ENCODE measurements around the gene ZMYND8. TPM values are rescaled to one million over a fixed set of nuclear protein-coding genes. Genes with fewer than 3 reads are reported as not detected.

The ZMYND8 gene
- polyA plus RNA-seq, 10 donors = 12.4 to 22.2 (median 17.6) TPM

DNA sequence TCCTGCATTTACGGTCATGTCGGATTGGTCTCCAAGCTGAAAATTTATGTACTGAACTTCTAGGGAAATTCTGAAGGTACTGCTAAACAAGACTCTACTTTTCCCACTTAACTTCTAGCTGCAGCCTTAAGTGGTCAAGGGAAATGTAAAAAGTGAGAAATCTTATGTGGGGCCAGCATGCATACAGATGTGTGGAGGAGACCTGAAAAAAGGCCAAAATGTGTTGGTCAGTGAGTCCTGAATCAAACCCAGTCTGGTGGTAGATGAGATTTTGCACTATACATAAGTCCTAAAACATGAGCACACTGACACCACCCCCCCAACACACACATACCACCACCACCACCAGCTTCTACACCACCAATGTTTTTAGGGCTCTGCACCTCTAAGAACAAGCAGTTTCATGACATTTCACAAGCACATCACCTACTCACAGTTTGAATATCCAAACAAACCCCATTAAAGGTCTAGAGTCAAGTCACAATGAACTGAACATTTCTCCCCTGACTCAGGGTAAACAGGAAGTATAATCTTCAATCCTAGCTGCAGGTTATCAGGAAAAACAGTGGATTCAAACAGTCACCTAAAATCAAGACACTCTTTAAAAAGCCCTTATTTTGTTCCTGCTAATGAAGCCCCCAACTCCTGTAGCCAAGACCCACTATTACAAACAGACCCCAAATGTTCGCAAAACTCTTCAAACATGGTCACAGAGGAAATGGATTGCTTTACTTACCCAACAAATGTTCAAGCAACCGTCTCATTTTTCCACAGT is 1.6 kb downstream of the ZMYND8 start:
- no peak for DNase-seq

DNA sequence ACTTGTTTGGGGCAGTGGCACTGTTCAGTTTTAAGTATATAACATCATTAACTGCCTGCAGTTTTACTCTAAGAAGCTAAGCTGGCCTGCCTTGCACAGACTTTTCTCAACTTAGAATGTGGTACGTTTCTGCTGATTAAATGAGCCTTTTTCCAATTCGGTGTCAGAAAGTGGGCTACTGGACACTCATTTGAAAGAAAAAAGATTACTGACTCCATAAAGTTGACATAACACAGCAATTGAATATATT is 2.1 kb downstream of the ZMYND8 start:
- peak in 1 of 3 donors; percentile 55 for DNase-seq

DNA sequence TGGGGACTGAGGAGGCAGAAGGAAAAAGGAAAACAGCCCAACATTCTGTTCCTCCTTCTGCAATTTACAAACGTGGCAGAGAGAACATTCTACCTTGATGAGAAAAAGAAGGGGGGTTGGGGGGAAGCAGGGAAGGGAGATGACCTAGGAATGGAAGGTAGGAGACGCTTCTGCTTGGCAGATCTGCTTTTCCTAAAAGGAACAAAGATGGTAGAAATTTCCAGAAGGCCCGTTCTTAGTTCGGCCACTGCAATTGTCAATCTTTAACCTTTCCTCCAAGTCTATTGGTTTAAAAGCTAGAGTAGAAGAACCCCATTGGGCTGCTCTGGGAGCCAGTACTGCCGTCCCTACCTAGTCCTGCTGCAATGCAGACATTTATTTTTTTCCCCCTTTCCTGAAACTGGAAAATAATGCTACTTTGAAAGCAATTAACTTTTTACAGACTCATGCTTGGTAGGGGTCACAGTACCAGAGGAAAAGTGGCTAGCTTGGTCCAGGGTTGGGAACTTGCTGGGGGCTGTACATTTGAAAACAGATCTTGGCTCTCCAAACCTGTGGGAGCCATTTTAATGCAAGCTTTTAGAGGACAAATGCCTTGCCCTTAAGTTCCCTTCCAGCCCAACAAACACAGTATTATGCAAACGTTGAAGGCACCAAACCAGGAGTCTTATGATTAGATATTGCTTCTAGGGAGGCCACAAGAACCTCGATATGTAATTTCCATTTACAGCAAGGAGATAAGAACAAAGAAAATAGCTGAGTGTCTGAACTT is 2.6 kb downstream of the ZMYND8 start:
- DNase-seq = peak in 1 of 3 donors; percentile 67

DNA sequence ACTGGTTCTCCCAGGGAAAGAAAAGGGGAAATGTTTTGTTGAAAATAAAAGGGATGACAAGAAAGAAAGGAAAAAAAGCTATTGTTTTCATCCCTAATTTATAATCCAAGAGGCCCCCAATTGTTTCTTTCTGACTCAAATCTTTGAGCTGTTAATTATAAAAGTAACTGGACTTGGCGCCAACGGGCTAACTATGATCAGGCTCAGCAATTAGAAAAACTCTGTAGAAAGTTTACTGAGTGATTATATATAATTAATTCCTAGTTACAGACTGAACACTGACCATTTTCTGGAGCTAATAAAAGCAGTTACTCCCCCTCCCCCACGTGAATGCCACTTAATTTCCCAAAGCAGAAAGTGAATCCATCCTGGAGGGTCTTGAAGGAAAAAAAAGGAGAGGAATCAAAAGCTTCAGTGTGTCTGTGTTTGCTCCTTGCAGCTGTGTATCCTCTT is 3.2 kb downstream of the ZMYND8 start:
- no peak for DNase-seq

DNA sequence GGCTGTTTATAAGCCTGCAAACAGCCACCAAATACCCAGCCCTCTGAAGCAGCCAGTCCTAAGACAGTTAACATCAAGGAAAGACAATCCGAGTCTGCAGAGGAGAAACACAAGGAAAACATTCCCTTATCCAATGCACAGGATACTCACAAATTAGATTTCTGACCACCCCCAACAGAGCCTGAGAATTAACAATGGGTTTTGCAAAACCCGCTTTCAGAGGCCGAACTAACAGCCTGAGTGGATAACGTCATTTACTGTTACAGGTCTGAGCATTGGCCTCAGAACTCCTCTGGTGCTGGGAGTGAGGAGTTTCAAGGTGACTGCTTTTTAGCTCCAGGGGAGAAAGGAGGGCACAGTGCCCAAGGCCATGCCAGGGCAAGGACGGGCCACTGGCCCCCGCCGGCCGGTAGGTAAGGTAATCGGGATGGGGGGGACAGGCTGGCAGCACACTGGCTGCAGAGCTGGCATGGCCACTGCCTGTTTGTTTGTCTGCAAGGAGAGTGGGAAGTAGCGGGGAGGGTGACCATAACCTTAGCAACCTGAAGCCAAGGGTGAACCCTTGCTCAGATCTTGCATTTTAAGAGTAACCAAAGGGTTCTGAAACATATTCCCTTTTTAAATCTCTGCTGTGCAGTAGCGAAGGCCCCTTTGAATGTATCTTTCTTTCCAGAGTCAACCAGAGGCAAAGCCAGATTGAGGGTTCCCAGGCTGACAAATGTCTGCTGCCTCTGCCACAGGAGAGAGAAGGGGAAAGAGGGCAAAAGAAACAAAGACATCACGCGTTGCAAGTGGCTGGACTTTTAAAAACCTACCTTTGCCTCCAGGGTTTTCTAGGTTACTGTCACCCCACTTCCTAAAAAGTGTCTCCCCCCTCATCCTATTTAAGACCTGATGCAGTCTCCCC is 3.9 kb downstream of the ZMYND8 start:
- peak in 1 of 3 donors; percentile 60 for DNase-seq

DNA sequence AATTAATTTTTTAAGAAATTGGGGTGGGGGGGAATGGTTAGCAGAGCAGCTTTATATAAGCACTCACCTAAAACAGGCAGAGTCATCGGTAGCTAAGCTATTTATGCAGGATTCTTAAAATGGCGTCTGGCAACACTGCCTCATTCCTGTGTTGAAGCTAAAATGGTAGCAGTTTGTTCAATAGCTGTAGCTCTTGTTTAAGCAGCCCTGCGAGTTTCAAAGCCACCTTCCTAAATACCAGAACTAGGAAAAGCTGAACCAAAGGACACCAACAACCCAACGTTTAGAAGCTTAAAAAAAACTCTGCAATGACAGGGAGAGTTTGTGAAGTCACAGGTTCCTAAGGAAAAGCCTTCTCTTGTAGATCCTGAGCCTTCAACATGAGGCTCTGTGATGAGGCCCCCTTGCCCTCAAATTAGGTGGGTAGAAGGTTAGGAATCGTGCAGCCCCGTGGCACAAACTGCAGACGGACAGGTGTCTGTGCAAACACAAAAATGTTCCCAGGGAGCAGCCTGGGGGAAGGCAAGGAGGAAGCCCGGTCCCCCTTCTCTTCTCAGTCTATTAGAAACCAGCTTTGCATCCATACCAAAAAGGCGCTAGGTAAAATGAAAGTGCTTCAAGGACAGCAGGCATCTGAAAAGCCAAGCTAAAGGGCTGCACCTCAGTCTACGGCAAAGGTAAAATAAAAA is 4.7 kb downstream of the ZMYND8 start:
- DNase-seq = peak in 1 of 3 donors; percentile 57

DNA sequence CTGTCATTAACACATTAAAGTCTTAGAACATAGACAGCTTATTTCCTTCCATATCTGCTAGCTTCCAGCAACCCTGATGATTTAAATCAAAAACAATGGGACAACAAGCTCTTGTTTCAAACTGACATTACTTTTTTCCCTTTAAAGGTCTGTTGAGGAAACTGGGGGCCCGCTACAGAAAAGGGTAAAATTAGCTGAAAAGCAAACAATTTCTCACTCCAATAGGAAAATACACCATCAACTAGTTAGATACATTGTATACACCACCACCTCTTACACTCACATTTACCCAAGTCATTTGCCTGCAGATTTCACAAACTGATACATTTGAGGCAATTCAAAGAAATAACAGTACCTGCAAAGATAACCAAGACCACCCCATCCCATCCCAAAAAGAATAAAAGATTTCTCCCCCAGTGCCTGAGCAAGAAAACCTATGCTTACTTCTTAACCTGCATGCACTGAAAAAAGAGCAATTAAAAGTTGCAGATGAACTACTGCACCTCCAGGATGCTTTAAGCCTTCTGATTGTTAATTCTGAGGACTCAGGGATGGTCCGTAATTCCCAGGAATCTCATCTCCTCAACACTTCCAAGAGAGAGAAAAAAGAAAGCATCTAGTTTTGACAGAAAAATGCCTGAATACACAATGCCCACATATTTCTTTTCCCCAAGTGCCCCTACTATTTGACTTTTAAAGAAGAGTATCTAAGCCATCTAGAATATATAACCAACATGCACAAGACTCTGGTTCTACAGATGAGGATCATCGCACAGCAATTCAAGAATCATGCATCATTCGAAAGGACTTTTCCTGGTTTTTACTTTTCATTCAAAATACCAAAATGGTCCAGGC is 5.6 kb downstream of the ZMYND8 start:
- no peak for DNase-seq

DNA sequence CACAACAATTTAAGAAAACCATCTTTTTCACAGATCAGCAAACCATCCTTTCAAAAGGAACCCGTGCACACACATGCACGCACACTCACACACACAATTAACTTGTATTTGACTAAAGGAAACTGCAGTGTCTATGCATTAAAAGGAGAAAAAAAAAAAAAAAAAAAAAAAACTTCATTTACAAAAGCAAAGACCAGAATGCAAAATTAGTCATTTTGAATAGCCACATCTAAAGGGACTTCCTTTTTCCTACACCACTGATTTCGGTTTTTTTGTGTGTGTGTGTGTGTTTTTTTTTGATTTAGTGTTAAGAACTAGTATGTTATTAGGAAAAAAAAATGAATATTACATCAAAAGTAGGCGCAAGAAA is 6.3 kb downstream of the ZMYND8 start:
- no peak for DNase-seq

DNA sequence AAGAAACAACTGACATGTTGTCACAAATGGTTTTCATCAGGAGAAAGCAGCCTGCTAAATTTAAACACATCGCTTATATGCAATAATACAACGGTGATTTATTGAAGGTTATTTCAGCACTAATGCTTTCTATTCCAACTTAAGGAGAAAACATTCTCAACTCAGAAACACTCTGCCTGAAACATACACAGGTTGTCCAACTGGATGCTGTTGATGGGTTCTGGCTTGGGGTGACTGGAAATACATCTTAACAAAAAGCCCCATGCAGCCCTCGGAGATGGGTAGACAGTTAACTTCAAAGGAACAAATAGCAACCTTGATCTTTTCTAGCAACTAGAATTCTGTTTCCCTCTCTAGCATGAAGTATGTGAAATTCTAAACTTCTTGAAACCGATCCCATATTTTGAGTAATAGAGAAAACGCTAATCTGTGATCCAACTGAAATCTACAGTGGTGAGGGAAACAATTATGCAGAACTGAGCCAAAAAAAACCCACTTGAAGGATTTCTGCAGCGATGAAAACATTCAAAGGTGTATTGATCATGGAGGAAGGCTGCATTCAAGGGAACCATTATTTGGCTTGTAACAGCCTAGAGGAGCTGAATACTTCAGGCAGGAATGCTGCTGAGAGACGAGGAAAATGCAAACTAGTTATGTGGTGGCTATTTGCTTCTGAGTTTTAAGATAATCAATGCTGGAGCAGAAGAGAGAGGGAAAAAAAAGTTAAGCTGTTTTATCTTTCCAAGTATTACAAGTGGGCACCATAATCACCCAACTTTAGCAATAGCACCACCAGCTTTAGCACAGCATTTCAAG is 6.9 kb downstream of the ZMYND8 start:
- peak in 1 of 3 donors; percentile 78 for DNase-seq

DNA sequence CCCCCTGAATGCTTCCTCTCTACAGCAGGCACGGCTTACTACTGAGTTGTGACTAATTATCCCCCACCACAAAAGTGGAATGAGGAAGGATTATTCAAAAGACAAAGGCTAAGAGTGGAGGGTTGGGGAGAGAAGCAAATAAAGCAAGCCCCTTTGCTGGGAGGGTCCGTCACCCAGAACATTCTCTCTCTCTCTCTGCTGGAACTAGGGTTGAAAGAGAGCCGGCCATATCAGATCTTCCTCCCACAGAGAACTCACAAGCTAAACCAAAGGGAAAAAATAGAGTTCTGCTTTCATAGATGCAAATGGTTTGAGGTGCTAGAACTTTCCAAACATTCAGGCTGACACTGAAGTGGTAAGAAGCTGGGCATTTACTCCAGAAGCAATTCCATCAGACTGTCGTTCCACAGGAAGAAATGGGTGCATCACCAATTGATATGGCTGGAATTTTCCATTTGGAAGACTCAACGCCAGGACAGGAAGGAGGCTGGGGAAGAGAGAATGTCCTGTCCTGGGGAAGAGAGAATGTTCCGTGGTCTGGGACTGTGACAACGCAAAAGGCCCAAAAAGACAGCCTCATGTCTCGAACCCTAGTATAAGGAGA is 7.9 kb downstream of the ZMYND8 start:
- no peak for DNase-seq

DNA sequence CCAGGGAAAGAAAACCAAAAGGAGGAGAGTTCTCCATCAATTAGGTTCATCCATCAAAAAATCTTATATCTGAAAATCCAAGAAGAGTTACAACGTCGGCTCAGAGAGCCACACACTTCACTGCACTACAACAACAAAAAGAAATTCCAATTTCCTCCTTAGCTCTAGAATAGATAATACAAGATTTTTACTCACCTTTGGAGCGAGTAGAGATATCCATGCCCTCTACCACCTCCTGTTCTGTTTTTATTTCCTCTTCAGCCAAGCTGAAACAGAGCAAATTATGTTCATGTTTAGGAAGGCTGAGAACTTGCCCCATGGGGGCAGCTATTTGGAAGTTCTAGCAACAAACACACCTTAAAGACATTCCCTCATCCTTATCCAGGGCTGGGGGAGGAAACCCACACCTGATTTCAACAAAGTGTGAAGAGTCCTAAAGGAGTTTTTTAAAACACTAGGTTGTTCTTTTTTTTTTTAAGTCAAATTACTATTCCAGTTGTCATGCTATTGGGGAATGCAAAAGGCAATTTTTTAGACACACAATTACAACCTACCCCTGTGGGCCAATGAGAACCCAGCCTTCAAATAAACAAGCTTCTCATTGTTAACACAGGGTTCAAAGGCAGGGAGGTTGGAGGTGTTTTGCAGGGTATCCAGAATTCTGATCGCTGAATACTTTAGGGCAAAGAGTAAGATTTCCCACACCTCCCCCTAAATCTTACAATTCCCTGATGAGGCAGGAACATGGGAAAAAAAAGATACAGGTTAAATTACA is 8.7 kb downstream of the ZMYND8 start:
- no peak for DNase-seq

DNA sequence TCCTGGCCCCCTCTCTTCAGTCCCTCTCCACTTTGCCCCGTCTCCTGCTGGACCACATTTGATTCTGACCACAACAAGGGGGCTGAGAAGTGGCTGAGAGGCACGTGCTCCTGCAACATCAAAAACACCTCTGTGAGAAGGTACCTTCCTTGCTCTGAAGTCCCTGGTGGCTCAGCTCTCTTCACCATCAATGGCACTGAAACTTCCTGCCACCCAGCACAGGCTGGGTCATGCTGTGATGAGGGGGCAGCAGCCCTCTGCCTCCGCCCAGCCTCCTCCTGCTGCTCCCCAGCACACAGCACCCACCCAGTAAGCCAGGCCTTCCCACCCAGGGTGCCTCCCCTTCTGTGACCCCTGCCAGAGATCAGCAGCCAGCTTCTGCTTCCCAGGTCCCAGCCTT is 10.3 kb downstream of the ZMYND8 start:
- no peak for DNase-seq

DNA sequence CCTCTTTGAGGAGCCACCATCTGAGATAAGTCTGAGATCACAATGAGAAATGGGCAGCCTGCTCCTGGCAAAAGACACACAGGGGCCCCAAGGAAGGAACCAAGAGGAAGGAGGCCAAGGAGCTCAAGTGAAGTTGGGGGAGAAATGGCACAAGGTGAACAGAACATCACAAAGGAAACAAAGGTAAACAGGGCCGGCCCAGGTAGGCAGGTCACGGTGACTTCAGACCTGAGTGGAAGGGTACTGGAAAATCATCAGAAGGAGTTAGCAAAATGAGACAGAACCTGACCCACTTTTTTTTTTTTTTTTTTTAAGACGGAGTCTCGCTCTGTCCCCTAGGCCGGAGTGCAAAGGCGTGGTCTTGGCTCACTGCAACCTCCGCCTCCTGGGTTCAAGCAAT is 11.3 kb downstream of the ZMYND8 start:
- no peak for DNase-seq

DNA sequence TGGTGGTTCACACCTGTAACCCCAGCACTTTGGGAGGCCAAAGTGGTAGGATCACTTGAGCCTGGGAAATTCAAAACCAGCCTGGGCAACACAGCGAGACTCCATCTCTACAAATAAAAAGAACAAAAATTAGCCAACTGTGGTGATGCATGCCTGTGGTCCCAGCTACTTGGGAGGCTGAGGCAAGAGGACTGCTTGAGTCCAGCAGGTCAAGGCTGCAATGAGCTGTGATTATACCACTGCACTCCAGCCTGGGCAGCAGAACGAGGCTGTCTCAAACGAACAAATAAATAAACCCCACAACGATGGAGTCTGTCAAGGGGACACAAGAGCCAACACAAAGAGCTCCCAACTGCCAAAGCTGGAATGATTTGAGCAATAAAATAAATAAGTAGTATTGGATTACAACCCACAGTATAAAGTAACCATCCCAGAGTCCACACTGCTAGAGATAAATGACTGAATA is 13.5 kb downstream of the ZMYND8 start:
- DNase-seq = no peak

DNA sequence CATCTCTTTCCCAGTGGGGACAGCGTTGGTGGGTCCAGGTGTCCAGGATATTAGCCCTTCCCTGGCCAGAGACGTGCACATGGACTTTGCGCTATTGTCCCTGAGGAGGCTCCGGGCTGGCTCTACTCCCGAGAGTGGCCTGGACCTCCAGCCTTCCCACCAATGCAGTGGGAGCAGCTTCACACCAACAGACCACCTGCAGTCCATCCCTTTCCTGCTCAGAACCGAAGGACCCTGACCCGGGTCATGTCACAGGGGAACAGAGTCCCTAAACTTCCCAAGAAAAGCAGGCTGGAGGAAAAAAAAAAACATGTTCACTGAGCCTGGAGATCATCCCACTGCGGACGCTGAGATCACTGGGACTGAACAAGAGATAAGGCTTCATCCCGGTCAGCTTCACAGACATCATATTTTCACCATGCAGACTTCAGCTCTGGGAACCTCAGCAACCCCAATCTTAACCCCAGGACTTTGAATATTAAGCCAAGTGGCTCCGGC is 18.3 kb downstream of the ZMYND8 start:
- DNase-seq = no peak

DNA sequence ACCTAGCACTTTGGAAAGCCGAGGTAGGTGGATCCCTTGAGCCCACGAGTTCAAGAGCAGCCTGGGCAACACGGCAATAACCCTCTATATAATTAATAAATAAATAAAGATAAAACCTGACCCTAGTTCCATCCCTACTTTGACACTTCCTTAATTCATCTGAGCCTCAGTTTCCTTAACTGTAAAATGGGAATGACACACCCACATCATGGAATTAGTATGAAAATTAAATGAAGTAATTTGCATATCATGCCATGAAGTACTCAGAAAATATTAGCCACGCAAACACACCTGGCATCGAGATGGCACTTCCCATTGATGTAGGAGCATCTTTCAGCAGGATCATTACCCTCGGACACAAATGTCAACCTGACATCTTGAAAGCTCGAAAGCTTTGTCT is 19.1 kb downstream of the ZMYND8 start:
- no peak for DNase-seq

DNA sequence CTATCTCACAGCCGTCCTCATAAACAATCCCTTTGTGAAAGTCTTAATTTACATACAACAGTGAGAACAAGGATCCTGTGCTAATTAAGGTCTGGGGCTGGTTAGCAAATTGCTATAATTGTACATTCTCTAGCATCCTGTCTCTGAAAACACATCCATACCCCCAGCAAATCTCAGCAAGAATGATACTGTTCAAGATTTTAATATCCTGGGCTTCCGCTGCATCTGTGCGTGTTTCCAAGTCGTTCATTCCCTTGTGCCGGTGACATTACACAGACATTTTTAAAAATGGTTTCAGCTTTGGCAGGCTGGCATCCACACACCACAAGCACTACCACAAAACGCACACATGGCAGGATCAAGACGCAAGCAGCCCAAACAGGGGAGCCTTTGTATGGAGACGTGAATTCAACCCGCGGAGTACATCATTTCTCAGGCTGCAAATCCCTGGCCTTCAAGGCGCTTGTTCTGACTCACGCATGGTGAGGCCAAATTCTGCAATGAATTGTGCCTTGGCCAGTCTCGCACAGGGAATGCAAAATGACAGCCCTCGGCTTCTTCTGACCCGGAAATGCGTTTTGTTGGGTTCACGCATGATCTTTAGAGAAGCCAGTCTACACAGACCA is 20.3 kb downstream of the ZMYND8 start:
- peak in 1 of 3 donors; percentile 80 for DNase-seq

Measured in muscle of back (tissue), 11 donors.